ENCODE measurements around the gene PCNX2.

PCNX2 gene

DNA sequence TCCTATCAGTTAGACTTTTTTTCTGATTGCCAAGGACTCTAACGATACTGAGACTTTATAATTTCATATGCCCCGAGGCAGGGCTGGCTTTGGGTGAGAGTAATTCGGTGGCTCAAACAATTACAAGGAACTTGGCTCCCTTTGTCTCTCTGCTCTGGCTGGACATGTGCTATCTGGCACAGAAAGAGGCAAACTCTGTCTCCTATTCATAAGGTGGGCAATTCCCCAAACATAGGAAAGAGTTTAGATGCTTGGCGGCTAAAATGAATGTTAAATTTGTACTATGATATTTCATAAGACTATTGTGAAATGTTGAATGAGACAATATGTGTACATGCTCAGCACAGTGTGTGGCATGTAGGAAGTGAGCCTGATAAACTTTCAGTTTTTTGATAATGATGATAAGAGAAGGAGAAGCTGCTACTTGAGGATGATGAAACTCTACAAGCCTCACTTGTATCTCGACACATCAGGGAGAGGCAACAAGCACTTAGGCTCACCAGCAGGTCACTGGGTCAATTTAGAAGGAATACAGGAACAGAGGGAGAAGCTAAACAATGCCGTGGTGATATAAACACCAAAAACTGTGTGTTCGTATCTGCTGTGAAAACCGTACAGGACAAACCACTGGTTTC is 357.7 kb downstream of the PCNX2 start:
- H3K4me3 ChIP-seq (ENCODE audit: low read depth, low read length): no peak overlapping the region
- DNase-seq (ENCODE audit: low read depth): no peak

GRCh38 chr1:232936941-232937340 is 358.6 kb downstream of the PCNX2 start:
- H3K4me3 ChIP-seq (ENCODE audit: low read depth, low read length): no peak overlapping the region
- no peak for DNase-seq (ENCODE audit: low read depth)
